ENCODE data around the gene IL1RAP. TPM values are rescaled to one million over a fixed set of nuclear protein-coding genes. Genes with fewer than 3 reads are reported as not detected.
"Not testable (repeated sequence)": the region's sequence is repeated elsewhere in the genome, so short reads cannot be mapped to it uniquely, and the experiment has no call there.

Gene IL1RAP, protein sequence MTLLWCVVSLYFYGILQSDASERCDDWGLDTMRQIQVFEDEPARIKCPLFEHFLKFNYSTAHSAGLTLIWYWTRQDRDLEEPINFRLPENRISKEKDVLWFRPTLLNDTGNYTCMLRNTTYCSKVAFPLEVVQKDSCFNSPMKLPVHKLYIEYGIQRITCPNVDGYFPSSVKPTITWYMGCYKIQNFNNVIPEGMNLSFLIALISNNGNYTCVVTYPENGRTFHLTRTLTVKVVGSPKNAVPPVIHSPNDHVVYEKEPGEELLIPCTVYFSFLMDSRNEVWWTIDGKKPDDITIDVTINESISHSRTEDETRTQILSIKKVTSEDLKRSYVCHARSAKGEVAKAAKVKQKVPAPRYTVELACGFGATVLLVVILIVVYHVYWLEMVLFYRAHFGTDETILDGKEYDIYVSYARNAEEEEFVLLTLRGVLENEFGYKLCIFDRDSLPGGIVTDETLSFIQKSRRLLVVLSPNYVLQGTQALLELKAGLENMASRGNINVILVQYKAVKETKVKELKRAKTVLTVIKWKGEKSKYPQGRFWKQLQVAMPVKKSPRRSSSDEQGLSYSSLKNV
- 10 to 100 TPM; 14.8 to 15.8 TPM for total RNA-seq

DNA sequence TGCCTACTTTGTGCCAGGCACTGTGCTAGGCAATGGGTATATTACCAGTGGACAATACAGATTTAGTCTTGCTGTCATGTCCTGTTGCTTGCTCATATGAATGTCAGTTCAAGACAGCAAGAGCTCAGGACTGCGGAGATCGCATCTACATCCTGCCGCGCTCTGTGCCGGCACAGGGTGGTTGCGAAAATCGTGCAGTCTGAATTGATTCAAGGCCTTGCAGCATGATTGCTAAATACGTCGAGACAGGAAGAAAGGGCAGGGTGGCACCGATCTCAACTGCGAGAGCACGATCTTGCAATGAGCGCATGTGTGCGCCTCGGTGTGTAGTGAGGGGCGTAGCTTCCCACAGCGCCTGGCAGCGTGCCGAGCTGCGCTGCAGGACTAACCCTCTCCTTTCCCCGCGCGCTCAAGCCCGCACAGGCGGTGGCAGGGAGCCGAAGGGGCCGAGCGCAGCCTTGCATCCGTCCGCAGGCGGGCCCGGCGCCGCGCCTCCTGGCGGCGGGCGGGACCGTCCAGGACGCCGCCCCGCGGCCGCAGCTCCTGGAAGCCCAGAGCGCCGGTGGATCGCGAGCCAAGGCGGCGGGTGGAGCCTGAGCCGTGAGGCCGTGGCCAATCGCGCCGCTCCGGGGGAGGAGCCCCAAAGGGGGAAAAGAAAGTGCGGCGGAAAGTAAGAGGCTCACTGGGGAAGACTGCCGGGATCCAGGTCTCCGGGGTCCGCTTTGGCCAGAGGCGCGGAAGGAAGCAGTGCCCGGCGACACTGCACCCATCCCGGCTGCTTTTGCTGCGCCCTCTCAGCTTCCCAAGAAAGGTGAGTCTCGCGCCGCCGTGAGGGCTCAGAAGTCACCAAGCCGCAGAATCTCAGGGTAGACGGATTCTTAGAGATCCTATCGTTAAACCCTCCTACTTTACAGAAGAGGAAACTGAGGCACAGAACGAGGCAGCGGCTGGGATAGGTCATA lies at the start of gene IL1RAP:
IL1RAP (plus strand) TSS at position 677 of the 962 bp plus-strand sequence. CDS start 50,205 bp downstream, outside the sequence.
- CTCF ChIA-PET: interaction anchor here (0.6 to 2.7 kb wide), 21 partner anchors 9 to 553 kb away, joined by 3 to 15 read pairs (median 4); no protein-coding TSS in a partner anchor
- no peaks in the 10 kb centered on the region for H3K9me3 Mint-ChIP-seq
- H3K27ac Mint-ChIP-seq: peak within 1 kb of the TSS; percentile 64
- no peaks in the 10 kb centered on the region for H3K27me3 Mint-ChIP-seq
- peaks cover 33% of the 10 kb centered on the region for H3K4me1 Mint-ChIP-seq (ENCODE audit: low read depth)
- H3K36me3 Mint-ChIP-seq: peaks cover 5% of the 10 kb centered on the region
- POLR2A ChIA-PET: interaction anchor here (0.8 to 2.7 kb wide), 7 partner anchors 8 to 108 kb away, joined by 3 to 17 read pairs (median 5); no protein-coding TSS in a partner anchor
- intact Hi-C loops (cut with micrococcal nuclease): loop anchor here (1.0 to 5.0 kb wide), 6 partner anchors 22 to 551 kb away; no protein-coding TSS in a partner anchor
- DNase-seq: peak; percentile 90
- H3K4me3 Mint-ChIP-seq: peak within 1 kb of the TSS; percentile 86

DNA sequence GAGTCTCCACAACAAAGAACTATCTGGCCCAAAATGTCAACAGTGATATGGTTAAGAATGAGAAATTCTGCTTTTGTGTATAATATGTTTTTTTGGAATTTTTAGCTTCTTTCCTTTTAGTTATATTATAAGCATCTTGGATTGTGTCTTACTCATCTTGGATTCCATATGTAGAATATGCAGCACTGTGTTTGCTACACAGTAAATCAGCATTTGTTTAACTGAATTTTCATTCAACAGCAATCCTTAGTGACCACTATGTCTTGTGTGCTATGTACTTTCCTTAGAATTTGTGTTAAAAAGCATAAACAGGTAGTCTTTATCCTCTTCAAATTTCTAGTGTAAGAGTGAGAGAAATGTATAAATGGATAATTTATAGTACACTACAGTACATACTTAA lies 46.0 kb upstream of the IL1RAP start:
- CTCF ChIA-PET: no interaction called here
- peaks cover 16% of the 10 kb centered on the region for H3K9me3 Mint-ChIP-seq
- no peak overlapping the region for H3K27ac Mint-ChIP-seq
- peaks cover 24% of the 10 kb centered on the region for H3K27me3 Mint-ChIP-seq
- H3K4me1 Mint-ChIP-seq (ENCODE audit: low read depth): no peaks in the 10 kb centered on the region
- intact Hi-C loops (cut with micrococcal nuclease): no loop called here
- no peak for DNase-seq
- H3K36me3 Mint-ChIP-seq: peaks cover 7% of the 10 kb centered on the region
- no peak overlapping the region for H3K4me3 Mint-ChIP-seq
- POLR2A ChIA-PET: no interaction called here

DNA sequence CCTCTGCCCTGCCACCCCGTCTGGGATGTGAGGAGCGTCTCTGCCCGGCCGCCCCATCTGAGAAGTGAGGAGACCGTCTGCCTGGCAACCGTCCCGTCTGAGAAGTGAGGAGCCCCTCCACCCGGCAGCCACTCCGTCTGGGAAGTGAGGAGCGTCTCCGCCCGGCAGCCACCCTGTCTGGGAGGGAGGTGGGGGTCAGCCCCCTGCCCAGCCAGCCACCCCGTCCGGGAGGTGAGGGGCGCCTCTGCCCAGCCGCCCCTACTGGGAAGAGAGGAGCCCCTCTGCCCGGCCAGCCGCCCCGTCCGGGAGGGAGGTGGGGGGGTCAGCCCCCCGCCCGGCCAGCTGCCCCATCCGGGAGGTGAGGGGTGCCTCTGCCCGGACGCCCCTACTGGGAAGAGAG lies 40.6 kb upstream of the IL1RAP start:
- H3K27me3 Mint-ChIP-seq: peaks cover 10% of the 10 kb centered on the region
- H3K27ac Mint-ChIP-seq; intact Hi-C loops (cut with micrococcal nuclease); DNase-seq; POLR2A ChIA-PET; H3K4me3 Mint-ChIP-seq; H3K4me1 Mint-ChIP-seq (ENCODE audit: low read depth); H3K36me3 Mint-ChIP-seq; CTCF ChIA-PET: not testable (repeated sequence)
- peaks cover 16% of the 10 kb centered on the region for H3K9me3 Mint-ChIP-seq

DNA sequence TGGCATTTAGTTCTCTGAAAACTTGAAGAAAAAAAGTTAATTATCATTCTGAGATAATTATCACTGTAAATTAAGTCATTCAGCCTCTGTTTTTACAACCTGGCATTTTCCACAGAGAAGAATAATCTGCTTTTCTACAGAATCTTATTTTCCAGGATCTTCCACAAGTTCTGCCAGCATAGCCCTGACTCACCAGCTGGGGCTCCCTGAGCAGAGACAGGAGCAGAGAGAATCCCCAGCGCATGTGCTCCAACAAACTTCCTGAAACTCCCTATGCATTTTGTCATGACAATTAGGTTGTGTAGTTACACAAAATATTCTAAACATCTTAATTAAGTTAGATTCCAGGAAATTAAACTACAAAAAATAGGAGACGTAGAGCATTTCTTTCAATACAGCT lies 32.1 kb upstream of the IL1RAP start:
- peaks cover 14% of the 10 kb centered on the region for H3K27me3 Mint-ChIP-seq
- DNase-seq: no peak
- no peaks in the 10 kb centered on the region for H3K4me1 Mint-ChIP-seq (ENCODE audit: low read depth)
- no peaks in the 10 kb centered on the region for H3K36me3 Mint-ChIP-seq
- CTCF ChIA-PET: no interaction called here
- intact Hi-C loops (cut with micrococcal nuclease): no loop called here
- H3K27ac Mint-ChIP-seq: no peak overlapping the region
- no peak overlapping the region for H3K4me3 Mint-ChIP-seq
- H3K9me3 Mint-ChIP-seq: peaks cover 4% of the 10 kb centered on the region
- POLR2A ChIA-PET: no interaction called here

DNA sequence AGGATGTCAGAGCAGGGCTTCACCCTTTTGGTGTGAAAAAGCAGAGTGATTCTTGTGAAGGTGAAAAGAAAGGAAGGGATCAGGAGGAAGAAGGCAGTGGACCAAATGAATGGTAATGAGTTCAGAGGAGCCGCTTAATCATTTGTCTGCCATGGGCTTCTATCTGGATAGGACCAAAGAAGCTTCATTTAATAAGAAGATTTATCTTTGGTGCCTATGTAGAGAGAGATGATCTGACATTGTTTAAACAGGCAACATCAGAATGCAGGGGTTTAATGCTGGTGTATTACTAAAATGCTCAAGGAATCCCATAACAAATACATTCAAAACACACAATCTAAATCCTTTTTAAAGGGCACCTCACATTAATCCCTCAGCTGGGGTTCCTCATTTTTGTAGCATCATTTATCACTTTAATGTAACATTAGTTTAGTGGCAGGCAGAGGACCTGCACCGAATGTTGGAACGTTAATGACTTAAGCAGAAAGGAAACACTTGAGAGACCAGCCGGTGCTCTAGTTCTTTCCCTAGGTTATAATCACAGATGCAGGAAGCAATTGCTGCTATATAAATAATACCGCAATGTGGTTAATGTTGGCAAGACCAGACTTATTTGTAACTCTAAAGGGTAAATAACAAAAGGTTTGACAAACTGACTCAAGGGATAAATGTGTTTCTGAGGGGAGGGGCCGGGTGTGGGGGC lies 27.9 kb upstream of the IL1RAP start:
- Mint-ChIP-seq H3K4me3 (no peak overlapping the region), H3K36me3 (no peaks in the 10 kb centered on the region), H3K27ac (no peak overlapping the region), H3K9me3 (peaks cover 4% of the 10 kb centered on the region), H3K27me3 (peaks cover 45% of the 10 kb centered on the region), H3K4me1 (ENCODE audit: low read depth) (no peaks in the 10 kb centered on the region)
- CTCF ChIA-PET: no interaction called here
- intact Hi-C loops (cut with micrococcal nuclease): no loop called here
- POLR2A ChIA-PET: no interaction called here
- DNase-seq: no peak

DNA sequence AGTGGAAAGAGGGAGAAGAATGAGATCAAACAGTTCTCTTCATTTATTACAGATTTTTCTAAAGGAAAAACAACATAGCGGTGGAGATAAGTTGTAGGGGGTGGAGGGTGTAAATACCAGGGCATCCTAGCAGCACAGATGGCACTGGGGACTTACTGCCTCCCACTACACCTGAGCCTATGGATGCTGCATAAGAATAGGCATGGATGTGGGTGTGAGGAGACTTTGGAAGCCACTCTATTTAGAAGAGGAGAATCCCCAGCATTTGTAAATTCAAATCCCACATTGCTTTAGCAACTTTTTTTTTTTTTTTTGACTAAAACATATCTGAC lies 27.4 kb upstream of the IL1RAP start:
- POLR2A ChIA-PET: no interaction called here
- Mint-ChIP-seq H3K36me3 (no peaks in the 10 kb centered on the region), H3K4me3 (no peak overlapping the region), H3K4me1 (ENCODE audit: low read depth) (peaks cover 5% of the 10 kb centered on the region), H3K9me3 (peaks cover 4% of the 10 kb centered on the region), H3K27me3 (peaks cover 48% of the 10 kb centered on the region), H3K27ac (no peak overlapping the region)
- DNase-seq: no peak
- intact Hi-C loops (cut with micrococcal nuclease): no loop called here
- CTCF ChIA-PET: no interaction called here

DNA sequence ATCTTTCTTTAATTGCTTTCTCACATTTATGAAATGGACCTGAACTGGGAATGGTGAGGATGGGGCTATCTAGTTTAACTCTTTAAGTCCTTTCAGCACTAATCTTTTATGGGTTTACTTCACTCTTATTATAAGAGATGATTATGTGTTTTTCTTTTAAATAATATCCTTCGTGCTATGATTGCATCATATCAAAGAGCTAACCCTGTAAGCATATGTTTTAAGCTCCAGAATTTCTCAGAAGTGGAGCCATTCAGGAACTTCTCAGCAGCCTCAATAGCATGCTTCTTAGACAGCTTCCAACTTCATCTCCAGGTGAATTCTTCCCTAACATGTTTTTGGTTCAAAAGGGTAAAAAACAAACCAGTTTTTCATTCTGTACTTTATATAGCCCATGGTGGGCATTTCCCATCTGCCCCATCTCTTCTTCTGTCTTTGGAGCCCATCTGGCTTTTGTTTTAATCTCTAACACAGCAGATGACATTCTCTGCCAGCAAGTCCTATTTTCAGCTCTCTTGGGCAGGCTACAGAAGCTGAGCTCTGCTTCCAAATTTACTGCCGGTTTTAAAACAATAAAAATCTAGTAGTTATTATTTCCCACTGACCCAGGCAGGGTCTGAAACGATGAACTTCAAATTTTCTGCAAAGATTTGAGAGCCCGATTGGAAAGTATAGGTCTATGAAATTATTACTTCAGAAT lies 26.8 kb upstream of the IL1RAP start:
- ChIA-PET CTCF (no interaction called here), POLR2A (no interaction called here)
- Mint-ChIP-seq H3K36me3 (no peaks in the 10 kb centered on the region), H3K4me1 (ENCODE audit: low read depth) (peaks cover 10% of the 10 kb centered on the region), H3K4me3 (no peak overlapping the region), H3K9me3 (peaks cover 4% of the 10 kb centered on the region), H3K27me3 (peaks cover 45% of the 10 kb centered on the region), H3K27ac (no peak overlapping the region)
- intact Hi-C loops (cut with micrococcal nuclease): no loop called here
- no peak for DNase-seq

DNA sequence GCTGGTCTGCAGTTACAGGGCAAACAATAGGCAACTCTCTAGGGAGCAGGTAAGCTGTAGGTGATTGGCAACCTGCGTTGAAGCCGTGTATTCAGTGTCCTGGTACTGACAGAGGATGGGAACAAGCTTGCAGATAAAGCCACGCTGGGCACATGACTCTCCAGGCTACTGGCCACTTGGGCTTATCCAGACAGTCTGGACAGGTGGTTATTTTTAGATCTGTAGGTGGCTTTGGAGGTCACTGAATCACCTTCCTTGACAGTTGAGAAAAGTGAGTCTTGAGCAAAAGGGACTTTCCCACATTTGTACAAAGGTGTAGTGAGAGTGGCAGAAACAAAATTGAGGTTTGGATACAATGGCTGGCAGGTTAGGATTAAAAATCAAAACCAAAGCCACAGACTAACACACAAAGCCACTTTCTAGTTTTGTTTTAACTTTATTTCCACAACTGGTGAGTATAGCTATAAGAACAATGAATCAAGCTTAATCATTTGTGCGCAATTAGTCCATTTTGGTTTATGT lies 22.3 kb upstream of the IL1RAP start:
- intact Hi-C loops (cut with micrococcal nuclease): loop anchor here (1.0 to 10.0 kb wide), 5 partner anchors 22 to 1167 kb away; no protein-coding TSS in a partner anchor
- peaks cover 57% of the 10 kb centered on the region for H3K27me3 Mint-ChIP-seq
- peak; percentile 37 for DNase-seq
- H3K4me1 Mint-ChIP-seq (ENCODE audit: low read depth): peaks cover 17% of the 10 kb centered on the region
- POLR2A ChIA-PET: interaction anchor here (0.7 to 2.3 kb wide), 4 partner anchors 22 to 127 kb away, joined by 3 to 11 read pairs (median 4); partner anchors contain the start of gene IL1RAP
- H3K27ac Mint-ChIP-seq: no peak overlapping the region
- H3K4me3 Mint-ChIP-seq: no peak overlapping the region
- no peaks in the 10 kb centered on the region for H3K9me3 Mint-ChIP-seq
- H3K36me3 Mint-ChIP-seq: no peaks in the 10 kb centered on the region
- CTCF ChIA-PET: interaction anchor here (1.0 to 2.9 kb wide), 3 partner anchors 22 to 127 kb away, joined by 3 to 15 read pairs (median 4); partner anchors contain the start of gene IL1RAP

DNA sequence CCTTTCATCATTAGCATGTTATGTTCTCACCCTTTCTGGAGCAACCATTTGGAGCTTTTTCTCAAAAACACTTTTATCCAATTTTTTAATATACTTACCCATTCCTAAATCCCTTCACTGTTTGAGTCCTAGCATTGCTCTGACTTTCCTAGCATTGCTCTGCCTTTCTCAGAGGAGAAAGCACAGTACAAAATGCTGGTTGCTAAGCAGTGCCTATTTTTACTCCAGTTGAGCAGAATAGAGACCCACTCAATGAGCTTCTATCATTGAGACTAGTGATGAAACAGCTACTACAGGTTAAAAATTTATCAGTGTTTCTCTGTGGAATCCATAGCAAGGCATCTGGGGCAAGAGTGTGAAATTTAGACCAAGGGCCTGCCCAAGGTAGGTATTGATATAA lies 21.8 kb upstream of the IL1RAP start:
- Mint-ChIP-seq H3K27ac (no peak overlapping the region), H3K4me1 (ENCODE audit: low read depth) (peaks cover 17% of the 10 kb centered on the region), H3K27me3 (peaks cover 57% of the 10 kb centered on the region), H3K4me3 (no peak overlapping the region), H3K36me3 (no peaks in the 10 kb centered on the region), H3K9me3 (no peaks in the 10 kb centered on the region)
- DNase-seq: no peak
- POLR2A ChIA-PET: interaction anchor here (1.4 to 2.3 kb wide), 2 partner anchors 85 to 126 kb away, joined by 4 to 11 read pairs; no protein-coding TSS in a partner anchor
- CTCF ChIA-PET: interaction anchor here (1.0 to 2.9 kb wide), 3 partner anchors 22 to 126 kb away, joined by 3 to 15 read pairs (median 4); partner anchors contain the start of gene IL1RAP
- intact Hi-C loops (cut with micrococcal nuclease): loop anchor here (10.0 kb wide), 1 partner anchor 1167 kb away; no protein-coding TSS in a partner anchor

DNA sequence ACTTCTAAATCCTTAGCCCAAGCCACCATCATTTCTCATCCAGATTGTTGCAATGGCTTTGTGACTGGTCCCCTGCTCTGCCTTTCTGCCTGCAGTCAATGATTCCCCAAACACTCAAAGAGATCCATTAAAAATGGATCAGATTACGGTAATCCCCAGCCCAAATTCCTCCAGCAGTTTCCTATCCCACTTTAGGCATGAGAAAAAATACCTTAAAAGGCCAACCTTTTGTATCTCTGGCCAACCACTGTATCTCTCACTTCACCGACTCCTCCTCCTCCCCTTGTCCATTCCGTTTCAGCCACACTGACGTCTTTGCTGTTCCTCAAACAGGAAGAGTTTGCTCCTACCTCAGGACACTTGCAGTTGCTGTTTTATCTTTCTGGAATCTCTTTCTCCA lies 20.9 kb upstream of the IL1RAP start:
- no peak for DNase-seq
- H3K9me3 Mint-ChIP-seq: no peaks in the 10 kb centered on the region
- H3K36me3 Mint-ChIP-seq: no peaks in the 10 kb centered on the region
- peaks cover 17% of the 10 kb centered on the region for H3K4me1 Mint-ChIP-seq (ENCODE audit: low read depth)
- POLR2A ChIA-PET: no interaction called here
- intact Hi-C loops (cut with micrococcal nuclease): loop anchor here (10.0 kb wide), 1 partner anchor 1168 kb away; no protein-coding TSS in a partner anchor
- H3K27ac Mint-ChIP-seq: no peak overlapping the region
- CTCF ChIA-PET: no interaction called here
- peaks cover 55% of the 10 kb centered on the region for H3K27me3 Mint-ChIP-seq
- H3K4me3 Mint-ChIP-seq: no peak overlapping the region

DNA sequence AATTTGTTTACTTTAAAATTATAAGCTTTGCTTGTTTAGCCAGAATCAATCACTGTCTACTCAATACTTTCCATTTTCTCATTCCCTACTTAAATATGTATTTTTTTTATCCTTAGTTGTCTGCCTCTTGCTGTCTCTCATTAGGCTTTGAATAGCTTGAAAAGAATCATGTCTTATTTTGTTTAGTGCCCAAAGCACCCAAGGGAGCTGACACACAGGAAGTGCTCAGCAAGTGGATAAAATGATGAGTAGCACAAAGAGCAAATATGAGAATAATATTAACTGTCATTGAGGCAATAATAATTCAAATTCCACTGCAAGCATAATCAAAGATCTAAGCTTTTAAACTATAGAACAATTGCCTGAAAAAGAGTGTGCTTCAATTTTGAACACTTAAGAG lies 19.0 kb upstream of the IL1RAP start:
- ChIA-PET POLR2A (no interaction called here), CTCF (no interaction called here)
- H3K4me1 Mint-ChIP-seq (ENCODE audit: low read depth): peaks cover 17% of the 10 kb centered on the region
- H3K36me3 Mint-ChIP-seq: no peaks in the 10 kb centered on the region
- no peak overlapping the region for H3K4me3 Mint-ChIP-seq
- H3K27me3 Mint-ChIP-seq: peaks cover 50% of the 10 kb centered on the region
- H3K27ac Mint-ChIP-seq: no peak overlapping the region
- no peaks in the 10 kb centered on the region for H3K9me3 Mint-ChIP-seq
- DNase-seq: no peak
- intact Hi-C loops (cut with micrococcal nuclease): loop anchor here (10.0 kb wide), 1 partner anchor 1170 kb away; no protein-coding TSS in a partner anchor

All from activated CD4-positive, alpha-beta memory T cell treated with anti-CD3 and anti-CD28 coated beads for 36 hours (primary cell).